Transverse colon (tissue), 4 donors: Measurements from ENCODE around the gene FKBP5.

Experiments used
- EP300 ChIP-seq: sonication (generic); formaldehyde crosslinking; IDR thresholded peaks from one replicate; pipeline ENCODE4 v1.6.1; 2017; ENCODE audit warnings: antibody characterized with exemption, low read depth
- POLR2A ChIP-seq: fragments of 450-650 bp; IDR thresholded peaks from one replicate; pipeline ENCODE4 v1.6.1; 2016; ENCODE audit warnings: antibody characterized with exemption, mild to moderate bottlenecking, moderate library complexity
- POLR2AphosphoS5 ChIP-seq, 3 donors: sonication (generic); formaldehyde crosslinking; IDR thresholded peaks; one replicate each; pipeline ENCODE4 v1.6.1; 2016; ENCODE audit warnings: antibody characterized with exemption in 3 of 3
- TF ChIP-seq, protein P1 (sequence below), 5 experiments: fragments of 200-600 bp in 3 of 5; fragments of 450-650 bp in 2 of 5; sonication (generic) in 3 of 5; IDR thresholded peaks; 1 replicate in 2 of 5; 2 replicates in 3 of 5; pipeline ENCODE4 v1.5.1; 2016 to 2017; ENCODE audit warnings: antibody characterized with exemption in 5 of 5, inconsistent platforms in 3 of 5, mild to moderate bottlenecking in 2 of 5, moderate library complexity in 1 of 5

DNA sequence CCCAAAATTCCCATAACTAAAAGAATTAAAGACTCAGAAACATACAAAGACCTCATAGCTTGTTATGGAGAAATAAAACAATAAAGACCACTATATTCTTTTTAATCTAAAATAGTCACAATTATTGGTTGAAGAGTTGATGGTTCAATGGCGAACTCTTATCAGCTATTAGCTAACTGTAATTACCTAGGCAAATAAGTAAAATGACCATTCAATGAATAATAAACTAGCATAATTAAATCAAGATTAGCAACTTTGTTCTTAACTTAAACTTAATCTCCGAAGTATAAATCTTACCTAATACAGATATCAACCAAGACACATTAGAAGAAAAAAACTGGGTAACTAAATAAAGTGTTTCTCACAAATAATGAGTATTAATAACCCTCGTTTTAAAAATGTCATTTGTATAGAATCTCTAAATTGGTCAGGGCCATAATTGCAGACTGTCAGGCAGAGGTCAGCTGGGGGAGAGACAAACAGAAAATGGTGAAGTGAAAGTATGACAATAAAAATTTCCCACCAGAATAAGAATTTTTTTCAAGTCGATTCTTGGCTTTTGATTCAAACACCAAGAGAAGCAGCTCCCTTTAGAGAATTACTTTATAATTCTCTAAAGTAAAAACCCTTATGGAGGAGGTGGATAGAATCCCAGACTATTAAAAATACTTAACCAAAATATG is 1.7 kb downstream of the FKBP5 start:
- no peak for TF ChIP-seq POLR2A
- TF ChIP-seq POLR2AphosphoS5 (IDR thresholded peaks at IDR 0.05): no peak
- TF ChIP-seq, protein P1, sequence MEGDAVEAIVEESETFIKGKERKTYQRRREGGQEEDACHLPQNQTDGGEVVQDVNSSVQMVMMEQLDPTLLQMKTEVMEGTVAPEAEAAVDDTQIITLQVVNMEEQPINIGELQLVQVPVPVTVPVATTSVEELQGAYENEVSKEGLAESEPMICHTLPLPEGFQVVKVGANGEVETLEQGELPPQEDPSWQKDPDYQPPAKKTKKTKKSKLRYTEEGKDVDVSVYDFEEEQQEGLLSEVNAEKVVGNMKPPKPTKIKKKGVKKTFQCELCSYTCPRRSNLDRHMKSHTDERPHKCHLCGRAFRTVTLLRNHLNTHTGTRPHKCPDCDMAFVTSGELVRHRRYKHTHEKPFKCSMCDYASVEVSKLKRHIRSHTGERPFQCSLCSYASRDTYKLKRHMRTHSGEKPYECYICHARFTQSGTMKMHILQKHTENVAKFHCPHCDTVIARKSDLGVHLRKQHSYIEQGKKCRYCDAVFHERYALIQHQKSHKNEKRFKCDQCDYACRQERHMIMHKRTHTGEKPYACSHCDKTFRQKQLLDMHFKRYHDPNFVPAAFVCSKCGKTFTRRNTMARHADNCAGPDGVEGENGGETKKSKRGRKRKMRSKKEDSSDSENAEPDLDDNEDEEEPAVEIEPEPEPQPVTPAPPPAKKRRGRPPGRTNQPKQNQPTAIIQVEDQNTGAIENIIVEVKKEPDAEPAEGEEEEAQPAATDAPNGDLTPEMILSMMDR (IDR thresholded peaks at IDR 0.05): no peak
- TF ChIP-seq EP300: no peak
